HG02763 (cell line): ENCODE data around the gene SDCCAG8.

Source experiments
- ATAC-seq: cut with Tn5 transposase; IDR thresholded peaks from one replicate; pipeline ENCODE4 v1.9.1; 2021; ENCODE audit warnings: mild to moderate bottlenecking, moderate library complexity; ENCODE audit not compliant: unreplicated experiment

The SDCCAG8 gene

GRCh38 chr1:243379208-243379607, 123.4 kb downstream of the SDCCAG8 start:
- ATAC-seq = no peak

- ATAC-seq = no peak
These were observed 123.9 kb downstream of the SDCCAG8 start for GRCh38 chr1:243379706-243380105.

GRCh38 chr1:243388276-243388675, 132.4 kb downstream of the SDCCAG8 start:
- no peak for ATAC-seq

GRCh38 chr1:243390162-243390791, 134.4 kb downstream of the SDCCAG8 start:
- no peak for ATAC-seq

- no peak for ATAC-seq
These were observed 135.5 kb downstream of the SDCCAG8 start for GRCh38 chr1:243391355-243391754.

GRCh38 chr1:243393096-243393495, 137.3 kb downstream of the SDCCAG8 start:
- no peak for ATAC-seq

- ATAC-seq = no peak
These were observed 138.2 kb downstream of the SDCCAG8 start for GRCh38 chr1:243394066-243394465.

GRCh38 chr1:243394601-243395464, 139.0 kb downstream of the SDCCAG8 start:
- ATAC-seq = no peak

GRCh38 chr1:243396424-243396823, 140.6 kb downstream of the SDCCAG8 start:
- no peak for ATAC-seq

GRCh38 chr1:243396876-243397275, 141.0 kb downstream of the SDCCAG8 start:
- ATAC-seq = no peak

GRCh38 chr1:243397613-243398321, 141.9 kb downstream of the SDCCAG8 start:
- ATAC-seq = no peak

- no peak for ATAC-seq
These were observed 143.8 kb downstream of the SDCCAG8 start for GRCh38 chr1:243399561-243400155.

- no peak for ATAC-seq
These were observed 147.0 kb downstream of the SDCCAG8 start for GRCh38 chr1:243402868-243403267.

GRCh38 chr1:243406424-243406823, 150.6 kb downstream of the SDCCAG8 start:
- ATAC-seq = no peak

GRCh38 chr1:243407284-243408018, 151.6 kb downstream of the SDCCAG8 start:
- ATAC-seq = no peak

GRCh38 chr1:243408479-243408878, 152.6 kb downstream of the SDCCAG8 start:
- ATAC-seq = no peak

- no peak for ATAC-seq
These were observed 153.4 kb downstream of the SDCCAG8 start for GRCh38 chr1:243409284-243409683.

- ATAC-seq = no peak
These were observed 155.6 kb downstream of the SDCCAG8 start for GRCh38 chr1:243411472-243411871.

GRCh38 chr1:243413431-243414151, 157.8 kb downstream of the SDCCAG8 start:
- ATAC-seq = no peak

GRCh38 chr1:243414152-243414494, 158.3 kb downstream of the SDCCAG8 start:
- no peak for ATAC-seq
